ENCODE results near the gene ZNF12.
"Not testable (repeated sequence)": the region's sequence is repeated elsewhere in the genome, so short reads cannot be mapped to it uniquely, and the experiment has no call there.

ZNF12 gene

GRCh38 chr7:6706666-6707407 is at the start of gene ZNF12:
Gene ZNF12, minus strand, starts transcription at chr7:6706947. Its CDS starts 1,774 bp downstream, at chr7:6705173.
- peak; percentile 97 for DNase-seq
- in situ Hi-C loops (cut with HindIII; ENCODE audit: low pct_ligation_motif_present, low pct_unique_long_range_greater_than_20kb, low sequenced_read_pairs), result no loop called here

GRCh38 chr7:6753964-6754363 is 47.2 kb upstream of the ZNF12 start, which contains the start of gene RSPH10B2:
Gene RSPH10B2, plus strand, starts transcription at chr7:6754103. Its CDS starts 3,575 bp downstream, at chr7:6757678.
- in situ Hi-C loops (cut with HindIII; ENCODE audit: low pct_ligation_motif_present, low pct_unique_long_range_greater_than_20kb, low sequenced_read_pairs); DNase-seq: not testable (repeated sequence)

- in situ Hi-C loops (cut with HindIII; ENCODE audit: low pct_ligation_motif_present, low pct_unique_long_range_greater_than_20kb, low sequenced_read_pairs); DNase-seq: not testable (repeated sequence)
Measured at GRCh38 chr7:6750173-6750572, 43.4 kb upstream of the ZNF12 start.

- in situ Hi-C loops (cut with HindIII; ENCODE audit: low pct_ligation_motif_present, low pct_unique_long_range_greater_than_20kb, low sequenced_read_pairs), result not testable (repeated sequence)
Measured at GRCh38 chr7:6749335-6749734, 42.6 kb upstream of the ZNF12 start.

GRCh38 chr7:6744410-6745100 is 37.8 kb upstream of the ZNF12 start:
- in situ Hi-C loops (cut with HindIII; ENCODE audit: low pct_ligation_motif_present, low pct_unique_long_range_greater_than_20kb, low sequenced_read_pairs); DNase-seq: not testable (repeated sequence)

More at GRCh38 chr7:6749335-6749734, 42.6 kb upstream of the ZNF12 start:
- DNase-seq, result not testable (repeated sequence)

DNA sequence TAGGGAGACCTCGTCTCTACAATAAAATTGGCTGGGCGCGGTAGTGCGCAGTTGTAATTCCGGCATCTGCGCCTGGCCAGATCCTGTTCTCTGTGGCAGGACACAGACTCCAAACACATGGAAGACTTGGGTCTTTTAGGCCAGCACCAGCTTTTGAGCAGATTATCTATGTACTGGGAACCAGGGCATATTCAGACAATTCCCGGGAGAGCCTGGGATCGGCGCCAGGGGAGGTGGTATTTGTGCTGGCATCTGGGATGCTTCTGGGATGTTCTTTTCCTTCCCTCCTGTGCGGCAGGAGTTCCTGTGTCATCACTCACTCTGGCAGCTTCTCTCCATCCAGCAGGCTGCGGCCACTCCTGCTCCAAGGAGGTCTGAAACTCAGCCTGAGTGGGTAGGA is 31.7 kb upstream of the ZNF12 start:
- DNase-seq; in situ Hi-C loops (cut with HindIII; ENCODE audit: low pct_ligation_motif_present, low pct_unique_long_range_greater_than_20kb, low sequenced_read_pairs): not testable (repeated sequence)

GRCh38 chr7:6730343-6730633 is 23.5 kb upstream of the ZNF12 start:
- DNase-seq, result no peak
- in situ Hi-C loops (cut with HindIII; ENCODE audit: low pct_ligation_motif_present, low pct_unique_long_range_greater_than_20kb, low sequenced_read_pairs), result no loop called here

DNA sequence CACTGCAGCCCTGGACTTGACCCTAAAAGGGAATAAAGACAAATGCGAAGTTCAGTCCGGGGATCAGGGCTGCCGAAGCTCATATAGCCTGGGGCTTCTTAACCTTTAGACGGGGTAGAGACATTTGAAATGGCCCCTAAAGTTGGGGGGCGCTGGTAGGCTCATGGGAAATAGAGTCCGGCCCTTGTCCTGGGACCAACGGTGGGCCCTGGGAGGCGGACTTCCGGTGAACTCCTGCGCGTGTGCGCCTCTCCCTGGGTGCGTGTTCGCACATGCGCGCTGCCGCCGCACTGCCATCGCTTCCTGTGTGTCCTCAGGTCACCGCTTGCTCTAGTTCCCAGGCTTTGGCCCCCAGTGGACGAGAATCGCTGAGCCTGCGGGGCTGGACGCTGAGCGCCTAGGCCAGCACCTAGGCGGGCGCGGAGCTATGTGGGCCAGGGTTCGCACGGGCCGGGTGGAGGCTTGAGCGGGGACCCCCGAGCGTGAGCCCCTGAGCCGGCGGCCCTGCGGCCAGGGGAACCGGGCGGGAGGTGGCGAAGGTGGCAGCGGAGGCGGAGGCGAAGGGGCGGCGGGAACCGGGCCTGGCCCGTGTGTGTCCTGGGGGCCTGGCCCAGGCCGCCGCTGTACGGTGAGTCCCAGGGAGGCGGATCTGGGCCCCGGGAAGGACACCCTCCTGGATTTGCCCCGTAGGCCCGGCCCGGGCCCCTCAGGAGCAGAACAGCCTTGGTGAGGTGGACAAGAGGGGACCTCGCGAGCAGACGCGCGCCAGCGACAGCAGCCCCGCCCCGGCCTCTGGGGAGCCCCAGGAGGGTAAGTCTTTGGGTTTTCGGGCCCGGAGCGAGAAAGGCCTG is 23.0 kb upstream of the ZNF12 start:
- in situ Hi-C loops (cut with HindIII; ENCODE audit: low pct_ligation_motif_present, low pct_unique_long_range_greater_than_20kb, low sequenced_read_pairs), result no loop called here
- DNase-seq, result peak; percentile 95

- in situ Hi-C loops (cut with HindIII; ENCODE audit: low pct_ligation_motif_present, low pct_unique_long_range_greater_than_20kb, low sequenced_read_pairs); DNase-seq: not testable (repeated sequence)
Measured at GRCh38 chr7:6728893-6729491, 22.2 kb upstream of the ZNF12 start.

- DNase-seq, result no peak
- in situ Hi-C loops (cut with HindIII; ENCODE audit: low pct_ligation_motif_present, low pct_unique_long_range_greater_than_20kb, low sequenced_read_pairs), result no loop called here
Measured at GRCh38 chr7:6727663-6728062, 20.9 kb upstream of the ZNF12 start.

DNA sequence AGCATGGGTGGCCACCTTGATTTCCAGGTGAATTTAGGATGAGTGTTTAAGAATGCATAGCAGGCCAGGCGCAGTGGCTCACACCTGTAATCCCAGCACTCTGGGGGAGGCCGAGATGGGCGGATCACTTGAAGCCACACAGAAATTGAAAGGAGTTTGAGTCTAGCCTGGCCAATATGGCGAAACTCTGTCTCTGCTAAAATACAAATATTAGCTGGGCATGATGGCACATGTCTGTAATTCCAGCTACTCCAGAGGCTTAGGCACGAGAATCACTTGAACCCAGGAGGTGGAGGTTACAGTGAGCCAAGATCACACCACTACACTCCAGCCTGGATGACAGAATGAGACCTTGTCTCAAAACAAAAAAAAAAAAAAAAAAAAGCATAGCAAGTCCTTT is 19.6 kb upstream of the ZNF12 start:
- DNase-seq; in situ Hi-C loops (cut with HindIII; ENCODE audit: low pct_ligation_motif_present, low pct_unique_long_range_greater_than_20kb, low sequenced_read_pairs): not testable (repeated sequence)

- DNase-seq, result no peak
- in situ Hi-C loops (cut with HindIII; ENCODE audit: low pct_ligation_motif_present, low pct_unique_long_range_greater_than_20kb, low sequenced_read_pairs), result no loop called here
Measured at GRCh38 chr7:6725003-6725402, 18.3 kb upstream of the ZNF12 start.

DNA sequence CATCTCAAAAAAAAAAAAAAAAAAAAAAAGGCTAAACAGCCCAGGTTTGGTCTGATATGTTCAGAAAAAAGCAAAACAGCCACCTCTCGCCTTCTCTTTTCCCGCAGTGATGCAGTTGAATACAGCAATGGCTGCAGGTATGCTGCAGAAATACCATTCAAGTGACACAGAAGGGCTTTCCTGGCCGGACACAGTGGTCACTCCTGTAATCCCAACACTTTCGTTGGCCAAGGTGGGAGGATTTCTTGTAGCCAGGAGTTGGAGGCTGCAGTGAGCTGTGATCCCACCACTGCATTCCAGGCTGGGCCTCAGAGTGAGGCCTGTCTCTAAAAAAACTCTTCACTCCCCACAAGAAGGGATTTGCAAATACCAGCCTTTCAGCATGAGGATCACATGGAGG is 17.6 kb upstream of the ZNF12 start:
- in situ Hi-C loops (cut with HindIII; ENCODE audit: low pct_ligation_motif_present, low pct_unique_long_range_greater_than_20kb, low sequenced_read_pairs); DNase-seq: not testable (repeated sequence)

DNA sequence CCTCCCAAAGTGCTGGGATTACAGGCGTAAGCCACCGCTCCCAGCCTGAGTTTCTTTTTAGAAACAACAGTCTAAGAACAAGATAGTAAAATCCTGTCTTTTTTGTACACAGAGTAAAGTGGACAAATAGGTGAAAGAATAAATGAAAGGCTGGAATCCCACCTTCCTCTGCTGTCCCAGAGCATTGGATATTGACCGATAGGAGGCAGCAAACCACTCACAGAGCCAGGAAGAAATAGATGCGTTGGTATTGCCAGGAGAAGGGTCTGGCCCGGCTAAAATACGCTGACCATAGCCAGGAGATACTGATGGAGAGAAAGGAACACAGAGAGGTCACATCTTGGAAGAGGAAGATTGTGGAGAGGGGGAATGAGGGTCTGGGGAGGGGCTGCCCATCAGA is 11.4 kb upstream of the ZNF12 start:
- in situ Hi-C loops (cut with HindIII; ENCODE audit: low pct_ligation_motif_present, low pct_unique_long_range_greater_than_20kb, low sequenced_read_pairs), result no loop called here

DNA sequence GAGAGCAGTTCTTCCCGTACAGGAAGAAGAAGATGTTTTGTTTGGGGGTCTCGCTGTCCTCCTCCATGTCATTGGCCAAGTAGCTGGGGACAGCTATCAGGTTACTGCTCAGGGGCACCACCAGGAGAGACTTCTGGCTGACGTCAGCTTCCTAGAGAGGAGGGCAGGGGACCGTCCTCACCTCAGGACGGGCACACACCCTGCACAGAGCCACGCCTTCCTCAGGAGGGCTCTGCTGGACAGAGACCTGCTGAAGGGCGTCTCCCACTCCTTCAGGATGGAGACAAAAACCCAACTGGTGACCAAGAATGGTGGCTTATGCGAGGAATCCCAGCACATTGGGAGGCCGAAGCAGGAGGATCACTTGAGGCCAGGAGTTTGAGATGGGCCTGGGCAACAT is 9.2 kb upstream of the ZNF12 start:
- in situ Hi-C loops (cut with HindIII; ENCODE audit: low pct_ligation_motif_present, low pct_unique_long_range_greater_than_20kb, low sequenced_read_pairs); DNase-seq: not testable (repeated sequence)

More for the DNA sequence above, 11.4 kb upstream of the ZNF12 start:
- no peak for DNase-seq

DNA sequence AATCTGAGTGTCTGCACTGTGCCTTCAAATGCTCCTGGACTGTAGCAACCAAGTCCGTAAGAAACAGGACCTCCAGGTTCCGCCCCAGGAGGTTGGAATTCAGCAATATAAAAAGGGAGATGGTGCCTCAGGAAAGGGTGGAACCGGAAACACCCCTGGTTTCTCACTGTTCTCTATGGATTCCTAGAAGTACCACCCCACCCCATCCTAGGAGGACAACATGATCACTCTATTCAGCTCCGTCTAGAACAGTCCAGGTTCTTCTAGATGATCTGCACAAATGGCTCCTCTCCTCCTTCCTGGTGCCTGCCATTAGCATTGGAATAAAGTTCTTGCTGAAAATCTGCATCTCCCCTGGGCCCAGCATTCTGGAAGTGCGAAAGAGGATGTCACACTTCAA is 7.6 kb upstream of the ZNF12 start:
- DNase-seq, result no peak
- in situ Hi-C loops (cut with HindIII; ENCODE audit: low pct_ligation_motif_present, low pct_unique_long_range_greater_than_20kb, low sequenced_read_pairs), result no loop called here

DNA sequence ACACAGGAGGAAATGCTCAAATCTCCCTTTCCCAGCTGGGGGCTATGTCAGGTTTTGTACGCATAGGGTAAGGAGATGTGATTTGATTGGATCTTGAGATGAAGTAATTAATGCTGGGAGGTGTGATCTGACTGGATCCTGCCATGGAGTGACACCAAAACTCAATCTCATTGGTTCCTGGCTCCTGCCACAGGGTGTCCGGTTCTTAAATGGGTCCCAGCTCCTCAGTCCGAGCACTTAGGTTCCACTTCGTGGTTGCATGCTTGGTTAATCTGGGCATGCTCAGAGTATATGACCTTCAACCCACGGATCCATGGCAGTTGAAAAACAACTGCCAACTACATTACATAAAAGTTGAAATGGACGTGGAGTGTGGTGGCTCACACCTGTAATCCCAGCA is 3.1 kb upstream of the ZNF12 start:
- DNase-seq, result no peak
- in situ Hi-C loops (cut with HindIII; ENCODE audit: low pct_ligation_motif_present, low pct_unique_long_range_greater_than_20kb, low sequenced_read_pairs), result no loop called here

GRCh38 chr7:6708304-6708703 is 1.6 kb upstream of the ZNF12 start:
- in situ Hi-C loops (cut with HindIII; ENCODE audit: low pct_ligation_motif_present, low pct_unique_long_range_greater_than_20kb, low sequenced_read_pairs), result no loop called here

More at GRCh38 chr7:6708304-6708703, 1.6 kb upstream of the ZNF12 start:
- no peak for DNase-seq

All from ACHN (cell line).